Ovary (tissue), 9 donors: ENCODE measurements around the gene SRSF3. TPM values are rescaled to one million over a fixed set of nuclear protein-coding genes. Genes with fewer than 3 reads are reported as not detected.
"Not testable (repeated sequence)": the region's sequence is repeated elsewhere in the genome, so short reads cannot be mapped to it uniquely, and the experiment has no call there.

ENCODE experiments used
- DNase-seq, 5 donors: peaks; one replicate each; pipeline ENCODE4 v3.0.0-alpha.2; 2019 to 2020
- H3K27ac ChIP-seq, 2 donors: fragments of 200-600 bp; one replicate each; pipeline versions ENCODE4 v1.5.1 to v1.8.0; 2019 to 2022
- H3K27me3 ChIP-seq: fragments of 200-600 bp; one replicate; pipeline ENCODE4 v1.8.0; 2022
- H3K36me3 ChIP-seq: fragments of 200-600 bp; sonication (generic); one replicate; pipeline ENCODE4 v1.5.1; 2019
- H3K4me1 ChIP-seq: one replicate; pipeline ENCODE4 v1.8.1; 2013; ENCODE audit warnings: mild to moderate bottlenecking, moderate library complexity; ENCODE audit not compliant: insufficient read depth
- H3K4me3 ChIP-seq: fragments of 200-600 bp; sonication (generic); one replicate; pipeline ENCODE4 v1.5.1; 2017
- H3K9me3 ChIP-seq, 2 donors: fragments of 200-600 bp in 1 of 2; sonication (generic) in 1 of 2; one replicate each; pipeline versions ENCODE4 v1.5.1 to v1.8.1; 2013 to 2019; ENCODE audit warnings: mild to moderate bottlenecking in 1 of 2, moderate library complexity in 1 of 2
- CTCF ChIP-seq, 3 donors: fragments of 450-650 bp in 2 of 3; fragments of 200-600 bp in 1 of 3; IDR thresholded peaks; one replicate each; pipeline versions ENCODE4 v1.5.1 to v1.8.0; 2016 to 2022; ENCODE audit warnings: antibody characterized with exemption in 3 of 3, mild to moderate bottlenecking in 1 of 3
- EP300 ChIP-seq: sonication (generic); formaldehyde crosslinking; IDR thresholded peaks from one replicate; pipeline ENCODE4 v1.6.1; 2017; ENCODE audit warnings: antibody characterized with exemption
- POLR2A ChIP-seq: fragments of 450-650 bp; IDR thresholded peaks from one replicate; pipeline ENCODE4 v1.6.1; 2017; ENCODE audit warnings: antibody characterized with exemption, mild to moderate bottlenecking, moderate library complexity
- WGBS, 3 donors: extraction: QIAGEN DNeasy Blood & Tissue Kit in 1 of 3; methylation state at CpG; one replicate each; pipeline versions ENCODE4 v1.1.5 to v1.1.7; 2013 to 2017; 5-methylcytosine and 5-hydroxymethylcytosine counted together
- intact Hi-C, 4 donors: fragments of 100-400 bp; cut with DNase I; formaldehyde crosslinking; loops; one replicate each; pipeline versions ENCODE4 v1.11.0 to v1.15.1; 2022 to 2023
- polyA plus RNA-seq, 2 donors: library from polyadenylated mRNA; stranded (reverse); fragments of 200-250 nt in 1 of 2; fragments of 350-450 nt in 1 of 2; fragmentation: Illumina TruSeq in 1 of 2; extraction: RNeasy Lipid Tissue Mini Kit (QIAGEN cat#74804) in 1 of 2; gene quantifications; one replicate each; pipeline ENCODE4 v1.2.3, GENCODE V29; 2013 to 2014
- total RNA-seq, 7 donors: library from RNA; depleted of rRNA in 2 of 7; stranded (reverse); fragments of >200 nt in 2 of 7; fragmentation: NEBNext Ultra II Directional in 3 of 7; extraction: Animal tissue kit (Norgen Biotek cat#: 25700) in 3 of 7; gene quantifications; one replicate each; pipeline versions ENCODE4 v1.1.0 to v1.2.4, GENCODE V29; 2016 to 2023
- donor health status: DM: no; HTN: no; CAD: no; lungs with moderate emphysema.
- donor health status: DM: no; HTN: no; CAD: no.
- donor health status: Bipolar disorder and iron deficiency.
- donor health status: DM: yes; HTN: yes; CAD: no.
- donor health status: DM: no; HTN: no; CAD: no.
- donor health status: DM: yes; HTN: yes; CAD: no.

SRSF3 gene
- total and polyA plus RNA-seq, 9 donors, result 146 to 345 (median 279) TPM

DNA sequence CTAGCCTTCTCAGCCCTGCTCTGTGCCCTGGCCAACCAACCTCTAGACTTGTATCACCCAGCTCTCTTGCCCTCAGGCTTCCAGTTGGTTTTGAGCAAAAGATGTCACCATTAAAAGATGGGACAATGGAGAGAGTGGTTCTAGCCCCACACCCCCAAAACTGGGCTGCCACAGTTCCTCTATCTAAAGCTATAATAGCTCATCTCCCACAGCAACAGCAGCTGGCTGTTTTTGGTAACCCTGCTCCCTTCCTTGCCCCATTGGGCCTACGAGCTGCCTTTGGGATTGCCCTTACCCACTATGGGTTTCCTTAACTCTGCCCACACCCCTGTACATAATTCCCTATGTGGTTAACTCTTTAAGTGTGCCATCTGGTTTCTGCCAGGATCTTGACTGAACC is 7.6 kb upstream of the SRSF3 start:
- DNase-seq, result no peak
- Histone ChIP-seq H3K27ac (no peak overlapping the region), H3K36me3 (no peaks in the 10 kb centered on the region), H3K9me3 (no peaks in the 10 kb centered on the region), H3K4me1 (no peaks in the 10 kb centered on the region), H3K4me3 (no peak overlapping the region), H3K27me3 (no peaks in the 10 kb centered on the region)
- TF ChIP-seq POLR2A (no peak), EP300 (no peak), CTCF (IDR thresholded peaks at IDR 0.05) (no peak)
- intact Hi-C loops, result no loop called here
- WGBS, 3 donors, result 67 to 88% (median 84%) methylated on average over 1 of the region's 1 CpG

GRCh38 chr6:36589025-36589400 is 5.1 kb upstream of the SRSF3 start:
- DNase-seq, H3K27me3 ChIP-seq, H3K4me3 ChIP-seq, intact Hi-C loops, H3K27ac ChIP-seq, H3K36me3 ChIP-seq, H3K4me1 ChIP-seq, H3K9me3 ChIP-seq: not testable (repeated sequence)
- 91 to 96% (median 93%) methylated on average over 9 of the region's 9 CpGs for WGBS, 3 donors

GRCh38 chr6:36590237-36590636 is 3.9 kb upstream of the SRSF3 start:
- Histone ChIP-seq H3K27ac (no peak overlapping the region), H3K27me3 (no peaks in the 10 kb centered on the region), H3K4me3 (no peak overlapping the region), H3K36me3 (no peaks in the 10 kb centered on the region), H3K4me1 (no peaks in the 10 kb centered on the region), H3K9me3 (no peaks in the 10 kb centered on the region)
- no peak for DNase-seq
- TF ChIP-seq EP300 (no peak), POLR2A (no peak), CTCF (IDR thresholded peaks at IDR 0.05) (no peak)
- intact Hi-C loops, result loop anchor here in 2 of 4 donors (5.0 to 10.0 kb wide), 2 partner anchors 43 to 145 kb away; partner anchors contain the start of genes STK38 (in 2 of the 2), KCTD20 (in 1 of the 2) and PXT1 (in 1 of the 2)
- WGBS, 3 donors, result 31 to 50% (median 34%) methylated on average over 1 of the region's 1 CpG

DNA sequence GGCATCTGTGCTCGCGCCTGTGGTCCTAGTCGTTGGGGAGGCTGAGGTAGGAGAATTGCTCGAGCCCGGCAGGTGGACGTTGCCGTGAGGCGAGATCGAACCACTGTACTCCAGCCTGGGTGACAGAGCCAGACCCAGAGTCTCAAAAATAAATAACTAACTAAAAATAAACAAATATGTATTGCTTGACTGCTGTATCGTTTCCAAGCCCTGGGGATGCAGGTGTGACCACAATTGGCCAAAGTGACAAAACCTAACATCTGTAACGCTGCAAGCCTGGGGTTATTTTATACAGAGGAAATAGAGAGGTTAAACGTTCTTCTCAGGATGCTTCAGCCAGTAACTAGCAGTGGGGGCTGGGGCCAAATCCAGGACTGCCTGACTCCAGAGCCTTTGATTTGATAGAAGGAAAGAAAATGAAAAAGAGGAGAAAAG is 1.9 kb upstream of the SRSF3 start:
- Histone ChIP-seq H3K9me3 (no peaks in the 10 kb centered on the region), H3K27me3 (no peaks in the 10 kb centered on the region), H3K27ac (no peak overlapping the region), H3K36me3 (no peaks in the 10 kb centered on the region), H3K4me3 (no peak overlapping the region), H3K4me1 (peaks cover 3% of the 10 kb centered on the region)
- intact Hi-C loops, result loop anchor here in 2 of 4 donors (5.0 to 10.0 kb wide), 2 partner anchors 45 to 147 kb away; partner anchors contain the start of genes STK38 (in 2 of the 2), KCTD20 (in 1 of the 2) and PXT1 (in 1 of the 2)
- no peak for TF ChIP-seq POLR2A
- TF ChIP-seq EP300, result no peak
- peak in 1 of 5 donors; percentile 29 for DNase-seq
- WGBS, 3 donors, result 89 to 92% (median 91%) methylated on average over 12 of the region's 12 CpGs

GRCh38 chr6:36593569-36594028 is 563 bp upstream of the SRSF3 start:
- H3K27me3 ChIP-seq, result no peaks in the 10 kb centered on the region
- WGBS, 3 donors, result 5 to 6% (median 5%) methylated on average over 15 of the region's 15 CpGs
- H3K4me1 ChIP-seq, result peaks cover 7% of the 10 kb centered on the region
- peak overlapping the region; percentile 79 for H3K4me3 ChIP-seq
- intact Hi-C loops, result loop anchor here in 2 of 4 donors (5.0 to 10.0 kb wide), 2 partner anchors 46 to 149 kb away; partner anchors contain the start of genes STK38 (in 2 of the 2), KCTD20 (in 1 of the 2) and PXT1 (in 1 of the 2)
- peak overlapping the region; percentile 88 to 93 for H3K27ac ChIP-seq
- no peaks in the 10 kb centered on the region for H3K36me3 ChIP-seq
- H3K9me3 ChIP-seq, result no peaks in the 10 kb centered on the region
- DNase-seq, result peak in 4 of 5 donors; percentile 64 to 69 (median 66)
- TF ChIP-seq POLR2A (peak; percentile 24), EP300 (no peak), CTCF (IDR thresholded peaks at IDR 0.05) (peak in 1 of 3 donors; percentile 1)
